Kidney (tissue), 14 donors: ENCODE measurements around the gene PPP4R1. TPM values are rescaled to one million over a fixed set of nuclear protein-coding genes. Genes with fewer than 3 reads are reported as not detected.
A peak's percentile ranks its signal among the peaks of the same experiment; 100 is the strongest.

Experiments used
- DNase-seq, 5 donors: peaks; one replicate each; pipeline ENCODE4 v3.0.0-alpha.2; 2013 to 2020
- FAIRE-seq: peaks from 2 replicates; lab custom pipeline; 2012; peaks lifted over from hg19 to GRCh38; lab: Jason Lieb, UNC
- H3K27ac ChIP-seq, 2 donors: one replicate each; pipeline ENCODE4 v1.7.0; 2013; ENCODE audit warnings: low read depth in 2 of 2, low read length in 2 of 2, inconsistent platforms in 1 of 2
- H3K27me3 ChIP-seq: one replicate; pipeline ENCODE4 v1.7.1; 2013; ENCODE audit warnings: low read length, inconsistent platforms; ENCODE audit not compliant: control insufficient read depth, insufficient read depth
- H3K36me3 ChIP-seq, 3 donors: one replicate each; pipeline versions ENCODE4 v1.7.0 to v1.7.1; 2013; ENCODE audit warnings: low read length in 3 of 3, control low read depth in 1 of 3, inconsistent platforms in 1 of 3; ENCODE audit not compliant: insufficient read depth in 3 of 3, control insufficient read depth in 2 of 3
- H3K4me1 ChIP-seq, 3 donors: one replicate each; pipeline versions ENCODE4 v1.7.0 to v1.7.1; 2013; ENCODE audit warnings: low read length in 3 of 3, inconsistent platforms in 1 of 3, low read depth in 1 of 3; ENCODE audit not compliant: control insufficient read depth in 2 of 3, insufficient read depth in 2 of 3
- H3K4me3 ChIP-seq, 3 donors: one replicate each; pipeline versions ENCODE4 v1.7.0 to v1.8.1; 2013; ENCODE audit warnings: low read length in 3 of 3, control low read depth in 1 of 3, inconsistent platforms in 1 of 3
- H3K9ac ChIP-seq, 3 donors: one replicate each; pipeline versions ENCODE4 v1.7.0 to v1.7.1; 2013; ENCODE audit warnings: low read length in 3 of 3, control low read depth in 1 of 3, inconsistent platforms in 1 of 3
- H3K9me3 ChIP-seq, 3 donors: one replicate each; pipeline versions ENCODE4 v1.7.0 to v1.7.1; 2013; ENCODE audit warnings: low read length in 3 of 3, control low read depth in 1 of 3, inconsistent platforms in 1 of 3; ENCODE audit not compliant: control insufficient read depth in 2 of 3, insufficient read depth in 1 of 3
- intact Hi-C: fragments of 100-400 bp; cut with DNase I; formaldehyde crosslinking; loops from one replicate; pipeline ENCODE4 v1.11.1; 2022
- polyA plus RNA-seq: library from polyadenylated mRNA; stranded (reverse); fragments of 350-450 nt; fragmentation: Illumina TruSeq; extraction: RNeasy Lipid Tissue Mini Kit (QIAGEN cat#74804); gene quantifications from one replicate; pipeline ENCODE4 v1.2.3, GENCODE V29; 2014; ENCODE audit warnings: low read depth, low replicate concordance; ENCODE audit not compliant: insufficient read depth
- total RNA-seq: library from RNA; stranded (reverse); fragmentation: NEBNext Ultra II Directional; extraction: Animal tissue kit (Norgen Biotek cat#: 25700); gene quantifications from one replicate; pipeline ENCODE4 v1.2.1, GENCODE V29; 2021
- TF ChIP-seq, protein P1 (sequence below): IDR thresholded peaks from 3 replicates; pipeline ENCODE4 v1.5.1; 2012; ENCODE audit warnings: mild to moderate bottlenecking, moderate library complexity, borderline replicate concordance; ENCODE audit not compliant: insufficient read depth; ENCODE audit errors: extremely low read depth
- donor health status: control.
- donor health status: control.
- donor health status: control.
- donor health status: control.
- donor health status: control.
- donor health status: DM: yes; HTN: yes; CAD: no.
- donor health status: Normal renal cell carcinoma (clear cell type).

PPP4R1 gene
- total and polyA plus RNA-seq, 2 donors from 2014 or later: 23.9 to 122 TPM

- intact Hi-C loops: no loop called here
- H3K4me1 ChIP-seq: peaks cover 0 to 19% (median 2%) of the 10 kb centered on the region in 3 donors
These were observed 584 bp downstream of the PPP4R1 start for GRCh38 chr18:9613550-9614400.

DNA sequence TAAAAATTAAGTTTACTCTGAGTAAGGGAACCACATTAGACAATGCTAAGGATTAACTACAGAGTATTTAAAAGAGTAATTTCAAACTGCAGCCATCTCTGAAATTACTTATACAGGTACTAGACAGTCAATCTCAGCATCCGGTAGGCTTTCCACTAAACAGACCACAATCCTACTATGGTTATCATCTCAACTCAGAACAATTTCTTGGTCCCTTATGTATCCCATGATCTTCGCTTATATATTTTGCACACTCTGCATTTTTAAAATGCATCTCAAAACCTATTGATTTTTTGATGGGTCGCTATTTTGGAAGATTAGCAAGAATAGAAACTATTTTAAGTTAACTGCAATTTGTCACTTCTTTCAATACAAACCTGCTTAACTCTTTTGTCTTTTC lies 1.4 kb downstream of the PPP4R1 start:
- no peak for DNase-seq
- Histone ChIP-seq H3K4me1 (peaks cover 0 to 20% (median 2%) of the 10 kb centered on the region in 3 donors), H3K27ac (no peak overlapping the region), H3K9me3 (no peaks in the 10 kb centered on the region), H3K36me3 (peaks cover 0 to 2% (median 0%) of the 10 kb centered on the region in 3 donors), H3K27me3 (no peaks in the 10 kb centered on the region), H3K9ac (peak overlapping the region in 1 of 3 donors; percentile 50), H3K4me3 (peak overlapping the region; percentile 73 to 77 (median 76))
- FAIRE-seq: no peak
- TF ChIP-seq, protein P1, sequence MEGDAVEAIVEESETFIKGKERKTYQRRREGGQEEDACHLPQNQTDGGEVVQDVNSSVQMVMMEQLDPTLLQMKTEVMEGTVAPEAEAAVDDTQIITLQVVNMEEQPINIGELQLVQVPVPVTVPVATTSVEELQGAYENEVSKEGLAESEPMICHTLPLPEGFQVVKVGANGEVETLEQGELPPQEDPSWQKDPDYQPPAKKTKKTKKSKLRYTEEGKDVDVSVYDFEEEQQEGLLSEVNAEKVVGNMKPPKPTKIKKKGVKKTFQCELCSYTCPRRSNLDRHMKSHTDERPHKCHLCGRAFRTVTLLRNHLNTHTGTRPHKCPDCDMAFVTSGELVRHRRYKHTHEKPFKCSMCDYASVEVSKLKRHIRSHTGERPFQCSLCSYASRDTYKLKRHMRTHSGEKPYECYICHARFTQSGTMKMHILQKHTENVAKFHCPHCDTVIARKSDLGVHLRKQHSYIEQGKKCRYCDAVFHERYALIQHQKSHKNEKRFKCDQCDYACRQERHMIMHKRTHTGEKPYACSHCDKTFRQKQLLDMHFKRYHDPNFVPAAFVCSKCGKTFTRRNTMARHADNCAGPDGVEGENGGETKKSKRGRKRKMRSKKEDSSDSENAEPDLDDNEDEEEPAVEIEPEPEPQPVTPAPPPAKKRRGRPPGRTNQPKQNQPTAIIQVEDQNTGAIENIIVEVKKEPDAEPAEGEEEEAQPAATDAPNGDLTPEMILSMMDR: no peak
- intact Hi-C loops: no loop called here

More at GRCh38 chr18:9613550-9614400, 584 bp downstream of the PPP4R1 start:
- peak; percentile 66 to 89 (median 77) for DNase-seq
- peak overlapping the region; percentile 73 to 77 (median 76) for H3K4me3 ChIP-seq
- TF ChIP-seq, protein P1: no peak
- H3K27ac ChIP-seq: peak overlapping the region; percentile 81 to 85
- H3K36me3 ChIP-seq: peaks cover 0 to 2% (median 0%) of the 10 kb centered on the region in 3 donors
- FAIRE-seq: no peak
- no peaks in the 10 kb centered on the region for H3K27me3 ChIP-seq
- H3K9me3 ChIP-seq: no peaks in the 10 kb centered on the region
- H3K9ac ChIP-seq: peak overlapping the region; percentile 26 to 75 (median 50)

GRCh38 chr18:9612215-9612830 lies 2.0 kb downstream of the PPP4R1 start:
- intact Hi-C loops: no loop called here
- FAIRE-seq (no peak), DNase-seq (peak in 4 of 5 donors; percentile 38 to 72 (median 58))
- Histone ChIP-seq H3K4me3 (peak overlapping the region in 1 of 3 donors; percentile 73), H3K27ac (no peak overlapping the region), H3K9ac (no peak overlapping the region), H3K9me3 (no peaks in the 10 kb centered on the region), H3K27me3 (no peaks in the 10 kb centered on the region), H3K36me3 (peaks cover 0 to 2% (median 0%) of the 10 kb centered on the region in 3 donors), H3K4me1 (peaks cover 0 to 20% (median 2%) of the 10 kb centered on the region in 3 donors)
- TF ChIP-seq, protein P1: peak; percentile 67
